Astrocyte of the spinal cord (primary cell): ENCODE measurements around the gene SARDH.

ENCODE experiments used
- DNase-seq: peaks from one replicate; pipeline ENCODE4 v3.0.0; 2011; ENCODE audit warnings: low read depth, low spot score
- H3K4me3 ChIP-seq: 2 replicates; pipeline ENCODE4 v1.5.1; 2011; ENCODE audit warnings: low read depth, mild to moderate bottlenecking, low read length, moderate library complexity
- in situ Hi-C: cut with HindIII; loops from 2 replicates; pipeline ENCODE4 v1.10.0; 2017; ENCODE audit warnings: low sequenced_read_pairs
- TF ChIP-seq, protein P1 (sequence below): IDR thresholded peaks from 2 replicates; pipeline ENCODE4 v1.5.1; 2012; ENCODE audit warnings: low read depth, mild to moderate bottlenecking, low read length, inconsistent platforms

The SARDH gene

DNA sequence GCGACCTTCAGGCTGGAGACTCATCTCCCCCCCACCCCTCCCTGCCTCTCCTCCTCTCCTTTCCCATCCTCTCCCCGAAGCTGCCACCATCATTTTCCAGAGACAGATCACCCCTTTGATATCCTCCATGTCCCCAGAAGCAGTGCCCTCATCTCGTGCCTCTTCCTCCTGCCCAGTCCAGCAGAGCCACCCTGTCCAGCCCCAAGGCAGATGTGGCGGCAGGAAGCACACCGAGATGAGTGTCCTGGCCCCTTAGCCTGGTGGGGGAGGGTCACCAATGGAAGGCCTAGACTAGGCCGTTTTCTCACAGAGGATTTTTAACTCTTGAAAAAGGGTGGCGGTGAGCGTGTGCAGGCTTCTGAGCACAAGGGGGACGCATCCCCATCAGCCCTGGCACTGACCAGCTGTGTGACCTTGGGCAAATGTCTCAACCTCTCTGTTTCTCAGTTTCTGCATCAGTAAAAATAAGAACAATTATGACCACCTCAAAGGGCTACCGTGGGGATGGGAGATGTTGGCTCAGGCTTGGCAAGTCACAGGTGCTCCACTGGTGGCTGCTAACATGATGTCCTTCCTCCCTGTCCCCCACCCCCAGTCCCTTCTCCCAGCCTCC, 48.9 kb downstream of the SARDH start:
- H3K4me3 ChIP-seq, result no peak overlapping the region
- TF ChIP-seq, protein P1, sequence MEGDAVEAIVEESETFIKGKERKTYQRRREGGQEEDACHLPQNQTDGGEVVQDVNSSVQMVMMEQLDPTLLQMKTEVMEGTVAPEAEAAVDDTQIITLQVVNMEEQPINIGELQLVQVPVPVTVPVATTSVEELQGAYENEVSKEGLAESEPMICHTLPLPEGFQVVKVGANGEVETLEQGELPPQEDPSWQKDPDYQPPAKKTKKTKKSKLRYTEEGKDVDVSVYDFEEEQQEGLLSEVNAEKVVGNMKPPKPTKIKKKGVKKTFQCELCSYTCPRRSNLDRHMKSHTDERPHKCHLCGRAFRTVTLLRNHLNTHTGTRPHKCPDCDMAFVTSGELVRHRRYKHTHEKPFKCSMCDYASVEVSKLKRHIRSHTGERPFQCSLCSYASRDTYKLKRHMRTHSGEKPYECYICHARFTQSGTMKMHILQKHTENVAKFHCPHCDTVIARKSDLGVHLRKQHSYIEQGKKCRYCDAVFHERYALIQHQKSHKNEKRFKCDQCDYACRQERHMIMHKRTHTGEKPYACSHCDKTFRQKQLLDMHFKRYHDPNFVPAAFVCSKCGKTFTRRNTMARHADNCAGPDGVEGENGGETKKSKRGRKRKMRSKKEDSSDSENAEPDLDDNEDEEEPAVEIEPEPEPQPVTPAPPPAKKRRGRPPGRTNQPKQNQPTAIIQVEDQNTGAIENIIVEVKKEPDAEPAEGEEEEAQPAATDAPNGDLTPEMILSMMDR, result no peak
- DNase-seq, result no peak
- in situ Hi-C loops, result no loop called here

- H3K4me3 ChIP-seq, result no peak overlapping the region
- TF ChIP-seq, protein P1, result no peak
- no peak for DNase-seq
- in situ Hi-C loops, result no loop called here
These were observed 50.0 kb downstream of the SARDH start for GRCh38 chr9:133687856-133688761.

- no peak overlapping the region for H3K4me3 ChIP-seq
- TF ChIP-seq, protein P1, result no peak
- no peak for DNase-seq
- in situ Hi-C loops, result no loop called here
These were observed 51.2 kb downstream of the SARDH start for GRCh38 chr9:133686642-133687575.

DNA sequence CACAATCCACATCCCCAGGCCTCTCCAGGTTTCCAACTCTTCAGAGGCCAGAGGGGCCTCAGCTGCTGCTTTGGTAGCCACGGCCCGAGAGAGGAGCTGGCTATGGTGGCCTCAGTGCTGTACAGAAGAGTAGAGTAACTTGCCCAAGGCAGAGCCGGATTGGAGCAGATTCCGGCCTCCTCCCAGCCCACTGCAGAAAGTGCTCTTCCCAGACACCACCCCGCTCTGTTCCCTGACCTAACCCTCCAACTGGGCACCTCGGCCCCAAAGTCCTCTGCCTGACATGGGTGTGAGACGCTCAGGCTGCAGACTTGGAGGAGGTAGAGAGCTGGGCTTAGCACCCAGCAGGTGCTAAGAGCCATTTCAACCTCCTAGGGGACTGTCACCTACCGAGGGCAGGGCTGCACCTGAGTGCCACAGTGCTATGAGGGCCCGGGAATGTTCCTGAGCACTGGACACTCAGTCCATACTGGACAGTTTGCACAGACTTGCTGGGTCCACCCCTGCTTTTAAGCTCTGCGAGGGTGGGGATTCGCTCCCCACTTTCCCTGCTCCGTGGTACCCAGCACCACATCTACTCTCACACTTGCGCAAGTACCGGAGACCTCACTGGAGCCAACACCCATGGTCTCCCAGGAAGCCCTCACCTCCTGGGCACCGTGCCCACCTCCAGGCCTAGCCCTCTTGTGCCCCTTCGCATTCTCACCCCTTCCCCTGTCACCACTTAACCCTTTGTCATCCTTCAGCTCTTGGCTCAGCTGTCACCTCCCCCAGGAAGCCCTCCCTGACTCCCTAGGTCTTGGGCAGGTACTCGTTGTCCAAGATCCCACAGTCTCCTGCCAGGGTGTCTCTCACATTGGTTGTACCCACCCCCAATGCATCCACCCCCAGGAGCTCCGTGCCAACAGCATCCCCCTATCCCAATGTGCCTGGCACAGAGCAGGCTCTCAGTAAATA, 52.2 kb downstream of the SARDH start:
- TF ChIP-seq, protein P1, result no peak
- DNase-seq, result no peak
- in situ Hi-C loops, result no loop called here
- no peak overlapping the region for H3K4me3 ChIP-seq

- TF ChIP-seq, protein P1, result no peak
- DNase-seq, result no peak
- in situ Hi-C loops, result no loop called here
- H3K4me3 ChIP-seq, result no peak overlapping the region
These were observed 53.2 kb downstream of the SARDH start for GRCh38 chr9:133684936-133685361.
